ENCODE results near the gene EXOC6. TPM values are rescaled to one million over a fixed set of nuclear protein-coding genes. Genes with fewer than 3 reads are reported as not detected.

The EXOC6 gene
- total and polyA plus RNA-seq, 2 of the 13 experiments (the other 11 are each of a cell fraction or from before 2014, with no cell fraction given): 22.2 to 29.2 TPM

GRCh38 chr10:92957223-92958010 lies 109.1 kb downstream of the EXOC6 start (continued):
- no peak for TF ChIP-seq ZBTB2 (CRISPR knock-in tag; IDR thresholded peaks at IDR 0.05; ENCODE audit: low read depth)

GRCh38 chr10:92961638-92962037 lies 113.3 kb downstream of the EXOC6 start:
- ChIA-PET POLR2A (no interaction called here), CTCF (ENCODE audit: low intra/inter-chr PET ratio, low total read pairs) (no interaction called here)
- Histone ChIP-seq H3K4me2 (ENCODE audit: low read depth, low read length) (no peak overlapping the region), H3K9ac (ENCODE audit: insufficient read depth, low read depth, low read length) (no peak overlapping the region), H3K27me3 (ENCODE audit: control insufficient read depth in 1 of 2, insufficient read depth in 2 of 2, low read length in 2 of 2) (no peaks in the 10 kb centered on the region), H3K4me3 (replicated peaks in 1 of 3; ENCODE audit: insufficient read depth in 1 of 3, low read depth in 2 of 3, low read length in 3 of 3) (no peak overlapping the region), H4K20me1 (ENCODE audit: insufficient read depth, low read length) (no peaks in the 10 kb centered on the region), H2AFZ (ENCODE audit: low read length) (no peak overlapping the region), H3K79me2 (ENCODE audit: insufficient read depth, low read length) (no peaks in the 10 kb centered on the region), H3K36me3 (replicated peaks in 1 of 2; ENCODE audit: control insufficient read depth in 1 of 2, insufficient read depth in 2 of 2, low read length in 2 of 2) (peaks cover 0 to 1% of the 10 kb centered on the region in 2 experiments; a peak in 2 of 5 replicates), H3K27ac (ENCODE audit: extremely low read length, insufficient read depth, low read length) (no peak overlapping the region), H3K9me3 (ENCODE audit: low read length) (no peaks in the 10 kb centered on the region), H3K4me1 (ENCODE audit: insufficient read depth, low read length) (peaks cover 9% of the 10 kb centered on the region)
- WGBS (ENCODE audit: low lambda C conversion rate): 98% methylated on average over 2 of the region's 2 CpGs
- in situ Hi-C loops (cut with HindIII; ENCODE audit: extremely low pct_ligation_motif_present, low pct_unique_long_range_greater_than_20kb) (no loop called here), intact Hi-C loops (cut with micrococcal nuclease; ENCODE audit: unreplicated experiment) (no loop called here)
- ATAC-seq (no peak), FAIRE-seq (no peak), DNase-seq (ENCODE audit: low spot score) (no peak)
- no TSS peak for BruUV-seq (replicated peaks)
- no peak for TF ChIP-seq MLXIP (CRISPR knock-in tag; IDR thresholded peaks at IDR 0.05; ENCODE audit: borderline replicate concordance)
- TF ChIP-seq CENPBD1 (CRISPR knock-in tag; IDR thresholded peaks at IDR 0.05; ENCODE audit: borderline replicate concordance, low read depth): no peak
- TF ChIP-seq ZNF775 (CRISPR knock-in tag; IDR thresholded peaks at IDR 0.05; ENCODE audit: borderline replicate concordance): no peak
- no peak for TF ChIP-seq ZNF160 (CRISPR knock-in tag; IDR thresholded peaks at IDR 0.05)
- no peak for TF ChIP-seq ZNF251 (CRISPR knock-in tag; IDR thresholded peaks at IDR 0.05)
- TF ChIP-seq PHF20 (CRISPR knock-in tag; IDR thresholded peaks at IDR 0.05): no peak
- TF ChIP-seq ZBTB46 (CRISPR knock-in tag; IDR thresholded peaks at IDR 0.05; ENCODE audit: borderline replicate concordance): no peak
- no peak for TF ChIP-seq SATB2 (CRISPR knock-in tag; IDR thresholded peaks at IDR 0.05)
- no peak for TF ChIP-seq PHB2 (IDR thresholded peaks at IDR 0.05; ENCODE audit: partially characterized antibody)
